ENCODE results near the gene PRDM16. TPM values are rescaled to one million over a fixed set of nuclear protein-coding genes. Genes with fewer than 3 reads are reported as not detected.

The PRDM16 gene
- total RNA-seq, 1 experiment from 2014 or later, result 1.6 TPM

DNA sequence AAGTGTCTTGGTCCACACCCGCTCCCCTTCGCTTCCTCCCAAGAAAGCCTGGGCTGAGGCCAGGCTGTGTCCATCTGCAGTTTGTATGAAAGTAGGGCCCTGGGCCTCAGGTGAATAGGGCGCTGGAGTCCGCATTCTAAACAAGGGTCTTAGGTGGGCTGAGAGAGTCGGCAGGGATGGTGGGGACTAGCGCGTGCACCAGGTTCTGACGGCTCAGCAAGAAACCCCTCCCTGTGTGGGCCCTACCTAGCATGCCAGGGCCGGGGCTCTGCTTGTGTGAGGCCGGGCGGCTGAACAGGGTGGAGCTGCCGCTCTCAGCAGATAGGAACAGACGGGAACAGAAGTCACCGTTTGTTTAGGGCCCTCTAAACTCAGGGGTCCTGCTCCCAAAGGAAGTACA, 46.0 kb upstream of the PRDM16 start (continued):
- TF ChIP-seq, protein P1, sequence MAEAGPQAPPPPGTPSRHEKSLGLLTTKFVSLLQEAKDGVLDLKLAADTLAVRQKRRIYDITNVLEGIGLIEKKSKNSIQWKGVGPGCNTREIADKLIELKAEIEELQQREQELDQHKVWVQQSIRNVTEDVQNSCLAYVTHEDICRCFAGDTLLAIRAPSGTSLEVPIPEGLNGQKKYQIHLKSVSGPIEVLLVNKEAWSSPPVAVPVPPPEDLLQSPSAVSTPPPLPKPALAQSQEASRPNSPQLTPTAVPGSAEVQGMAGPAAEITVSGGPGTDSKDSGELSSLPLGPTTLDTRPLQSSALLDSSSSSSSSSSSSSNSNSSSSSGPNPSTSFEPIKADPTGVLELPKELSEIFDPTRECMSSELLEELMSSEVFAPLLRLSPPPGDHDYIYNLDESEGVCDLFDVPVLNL (CRISPR knock-in tag; IDR thresholded peaks at IDR 0.05; ENCODE audit: borderline replicate concordance, low read depth), result no peak
- TF ChIP-seq, protein P2, sequence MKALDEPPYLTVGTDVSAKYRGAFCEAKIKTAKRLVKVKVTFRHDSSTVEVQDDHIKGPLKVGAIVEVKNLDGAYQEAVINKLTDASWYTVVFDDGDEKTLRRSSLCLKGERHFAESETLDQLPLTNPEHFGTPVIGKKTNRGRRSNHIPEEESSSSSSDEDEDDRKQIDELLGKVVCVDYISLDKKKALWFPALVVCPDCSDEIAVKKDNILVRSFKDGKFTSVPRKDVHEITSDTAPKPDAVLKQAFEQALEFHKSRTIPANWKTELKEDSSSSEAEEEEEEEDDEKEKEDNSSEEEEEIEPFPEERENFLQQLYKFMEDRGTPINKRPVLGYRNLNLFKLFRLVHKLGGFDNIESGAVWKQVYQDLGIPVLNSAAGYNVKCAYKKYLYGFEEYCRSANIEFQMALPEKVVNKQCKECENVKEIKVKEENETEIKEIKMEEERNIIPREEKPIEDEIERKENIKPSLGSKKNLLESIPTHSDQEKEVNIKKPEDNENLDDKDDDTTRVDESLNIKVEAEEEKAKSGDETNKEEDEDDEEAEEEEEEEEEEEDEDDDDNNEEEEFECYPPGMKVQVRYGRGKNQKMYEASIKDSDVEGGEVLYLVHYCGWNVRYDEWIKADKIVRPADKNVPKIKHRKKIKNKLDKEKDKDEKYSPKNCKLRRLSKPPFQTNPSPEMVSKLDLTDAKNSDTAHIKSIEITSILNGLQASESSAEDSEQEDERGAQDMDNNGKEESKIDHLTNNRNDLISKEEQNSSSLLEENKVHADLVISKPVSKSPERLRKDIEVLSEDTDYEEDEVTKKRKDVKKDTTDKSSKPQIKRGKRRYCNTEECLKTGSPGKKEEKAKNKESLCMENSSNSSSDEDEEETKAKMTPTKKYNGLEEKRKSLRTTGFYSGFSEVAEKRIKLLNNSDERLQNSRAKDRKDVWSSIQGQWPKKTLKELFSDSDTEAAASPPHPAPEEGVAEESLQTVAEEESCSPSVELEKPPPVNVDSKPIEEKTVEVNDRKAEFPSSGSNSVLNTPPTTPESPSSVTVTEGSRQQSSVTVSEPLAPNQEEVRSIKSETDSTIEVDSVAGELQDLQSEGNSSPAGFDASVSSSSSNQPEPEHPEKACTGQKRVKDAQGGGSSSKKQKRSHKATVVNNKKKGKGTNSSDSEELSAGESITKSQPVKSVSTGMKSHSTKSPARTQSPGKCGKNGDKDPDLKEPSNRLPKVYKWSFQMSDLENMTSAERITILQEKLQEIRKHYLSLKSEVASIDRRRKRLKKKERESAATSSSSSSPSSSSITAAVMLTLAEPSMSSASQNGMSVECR (CRISPR knock-in tag; IDR thresholded peaks at IDR 0.05; ENCODE audit: borderline replicate concordance), result no peak
- TF ChIP-seq EMX1 (CRISPR knock-in tag; IDR thresholded peaks at IDR 0.05), result no peak
- TF ChIP-seq, protein P3, sequence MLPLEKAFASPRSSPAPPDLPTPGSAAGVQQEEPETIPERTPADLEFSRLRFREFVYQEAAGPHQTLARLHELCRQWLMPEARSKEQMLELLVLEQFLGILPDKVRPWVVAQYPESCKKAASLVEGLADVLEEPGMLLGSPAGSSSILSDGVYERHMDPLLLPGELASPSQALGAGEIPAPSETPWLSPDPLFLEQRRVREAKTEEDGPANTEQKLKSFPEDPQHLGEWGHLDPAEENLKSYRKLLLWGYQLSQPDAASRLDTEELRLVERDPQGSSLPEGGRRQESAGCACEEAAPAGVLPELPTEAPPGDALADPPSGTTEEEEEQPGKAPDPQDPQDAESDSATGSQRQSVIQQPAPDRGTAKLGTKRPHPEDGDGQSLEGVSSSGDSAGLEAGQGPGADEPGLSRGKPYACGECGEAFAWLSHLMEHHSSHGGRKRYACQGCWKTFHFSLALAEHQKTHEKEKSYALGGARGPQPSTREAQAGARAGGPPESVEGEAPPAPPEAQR (CRISPR knock-in tag; IDR thresholded peaks at IDR 0.05), result no peak

DNA sequence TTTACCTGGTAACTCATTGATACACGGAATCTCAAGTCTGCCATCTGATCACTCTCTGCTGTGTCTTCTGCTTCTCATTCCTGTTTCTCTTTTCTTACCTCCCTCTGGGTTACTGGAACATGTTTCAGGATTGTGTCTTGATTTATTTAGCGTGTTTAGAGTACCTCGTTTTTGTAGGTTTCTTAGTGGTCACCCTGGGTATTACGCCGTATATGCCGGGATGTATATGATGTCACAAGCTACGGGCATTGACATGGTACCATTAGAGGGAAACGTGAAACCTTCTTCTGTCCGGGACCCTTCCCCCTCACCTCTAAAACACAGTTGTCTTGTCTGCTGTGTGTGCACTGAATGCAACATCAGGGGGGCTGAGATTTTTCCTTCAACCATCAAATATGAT, 45.0 kb upstream of the PRDM16 start:
- Mint-ChIP-seq H3K4me1 (peaks cover 8% of the 10 kb centered on the region; the same call in 1 of the 2 replicates), H3K9me3 (peaks cover 13% of the 10 kb centered on the region), H3K36me3 (peaks cover 10% of the 10 kb centered on the region; the same call in 1 of the 2 replicates), H3K27me3 (ENCODE audit: low read depth) (peaks cover 2% of the 10 kb centered on the region; the same call in 1 of the 2 replicates), H3K27ac (no peak overlapping the region), H3K4me3 (no peak overlapping the region)
- no peak for DNase-seq (ENCODE audit: low spot score)
- TF ChIP-seq ZNF121 (CRISPR knock-in tag; IDR thresholded peaks at IDR 0.05) (no peak), ZNF232 (CRISPR knock-in tag; IDR thresholded peaks at IDR 0.05) (no peak), GRHL2 (CRISPR knock-in tag; IDR thresholded peaks at IDR 0.05; ENCODE audit: insufficient replicate concordance, severe bottlenecking) (no peak), CBFB (CRISPR knock-in tag; IDR thresholded peaks at IDR 0.05; ENCODE audit: low read depth) (no peak), ETV6 (CRISPR knock-in tag; IDR thresholded peaks at IDR 0.05) (no peak), ZNF317 (CRISPR knock-in tag; IDR thresholded peaks at IDR 0.05; ENCODE audit: borderline replicate concordance, low read depth) (no peak)
- TF ChIP-seq, protein P4, sequence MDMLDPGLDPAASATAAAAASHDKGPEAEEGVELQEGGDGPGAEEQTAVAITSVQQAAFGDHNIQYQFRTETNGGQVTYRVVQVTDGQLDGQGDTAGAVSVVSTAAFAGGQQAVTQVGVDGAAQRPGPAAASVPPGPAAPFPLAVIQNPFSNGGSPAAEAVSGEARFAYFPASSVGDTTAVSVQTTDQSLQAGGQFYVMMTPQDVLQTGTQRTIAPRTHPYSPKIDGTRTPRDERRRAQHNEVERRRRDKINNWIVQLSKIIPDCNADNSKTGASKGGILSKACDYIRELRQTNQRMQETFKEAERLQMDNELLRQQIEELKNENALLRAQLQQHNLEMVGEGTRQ (CRISPR knock-in tag; IDR thresholded peaks at IDR 0.05), result no peak
- TF ChIP-seq, protein P5, sequence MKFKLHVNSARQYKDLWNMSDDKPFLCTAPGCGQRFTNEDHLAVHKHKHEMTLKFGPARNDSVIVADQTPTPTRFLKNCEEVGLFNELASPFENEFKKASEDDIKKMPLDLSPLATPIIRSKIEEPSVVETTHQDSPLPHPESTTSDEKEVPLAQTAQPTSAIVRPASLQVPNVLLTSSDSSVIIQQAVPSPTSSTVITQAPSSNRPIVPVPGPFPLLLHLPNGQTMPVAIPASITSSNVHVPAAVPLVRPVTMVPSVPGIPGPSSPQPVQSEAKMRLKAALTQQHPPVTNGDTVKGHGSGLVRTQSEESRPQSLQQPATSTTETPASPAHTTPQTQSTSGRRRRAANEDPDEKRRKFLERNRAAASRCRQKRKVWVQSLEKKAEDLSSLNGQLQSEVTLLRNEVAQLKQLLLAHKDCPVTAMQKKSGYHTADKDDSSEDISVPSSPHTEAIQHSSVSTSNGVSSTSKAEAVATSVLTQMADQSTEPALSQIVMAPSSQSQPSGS (CRISPR knock-in tag; IDR thresholded peaks at IDR 0.05; ENCODE audit: borderline replicate concordance, low read depth), result no peak
- TF ChIP-seq, protein P6, sequence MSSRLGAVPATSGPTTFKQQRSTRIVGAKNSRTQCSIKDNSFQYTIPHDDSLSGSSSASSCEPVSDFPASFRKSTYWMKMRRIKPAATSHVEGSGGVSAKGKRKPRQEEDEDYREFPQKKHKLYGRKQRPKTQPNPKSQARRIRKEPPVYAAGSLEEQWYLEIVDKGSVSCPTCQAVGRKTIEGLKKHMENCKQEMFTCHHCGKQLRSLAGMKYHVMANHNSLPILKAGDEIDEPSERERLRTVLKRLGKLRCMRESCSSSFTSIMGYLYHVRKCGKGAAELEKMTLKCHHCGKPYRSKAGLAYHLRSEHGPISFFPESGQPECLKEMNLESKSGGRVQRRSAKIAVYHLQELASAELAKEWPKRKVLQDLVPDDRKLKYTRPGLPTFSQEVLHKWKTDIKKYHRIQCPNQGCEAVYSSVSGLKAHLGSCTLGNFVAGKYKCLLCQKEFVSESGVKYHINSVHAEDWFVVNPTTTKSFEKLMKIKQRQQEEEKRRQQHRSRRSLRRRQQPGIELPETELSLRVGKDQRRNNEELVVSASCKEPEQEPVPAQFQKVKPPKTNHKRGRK (CRISPR knock-in tag; IDR thresholded peaks at IDR 0.05; ENCODE audit: borderline replicate concordance), result no peak
- TF ChIP-seq, protein P7, sequence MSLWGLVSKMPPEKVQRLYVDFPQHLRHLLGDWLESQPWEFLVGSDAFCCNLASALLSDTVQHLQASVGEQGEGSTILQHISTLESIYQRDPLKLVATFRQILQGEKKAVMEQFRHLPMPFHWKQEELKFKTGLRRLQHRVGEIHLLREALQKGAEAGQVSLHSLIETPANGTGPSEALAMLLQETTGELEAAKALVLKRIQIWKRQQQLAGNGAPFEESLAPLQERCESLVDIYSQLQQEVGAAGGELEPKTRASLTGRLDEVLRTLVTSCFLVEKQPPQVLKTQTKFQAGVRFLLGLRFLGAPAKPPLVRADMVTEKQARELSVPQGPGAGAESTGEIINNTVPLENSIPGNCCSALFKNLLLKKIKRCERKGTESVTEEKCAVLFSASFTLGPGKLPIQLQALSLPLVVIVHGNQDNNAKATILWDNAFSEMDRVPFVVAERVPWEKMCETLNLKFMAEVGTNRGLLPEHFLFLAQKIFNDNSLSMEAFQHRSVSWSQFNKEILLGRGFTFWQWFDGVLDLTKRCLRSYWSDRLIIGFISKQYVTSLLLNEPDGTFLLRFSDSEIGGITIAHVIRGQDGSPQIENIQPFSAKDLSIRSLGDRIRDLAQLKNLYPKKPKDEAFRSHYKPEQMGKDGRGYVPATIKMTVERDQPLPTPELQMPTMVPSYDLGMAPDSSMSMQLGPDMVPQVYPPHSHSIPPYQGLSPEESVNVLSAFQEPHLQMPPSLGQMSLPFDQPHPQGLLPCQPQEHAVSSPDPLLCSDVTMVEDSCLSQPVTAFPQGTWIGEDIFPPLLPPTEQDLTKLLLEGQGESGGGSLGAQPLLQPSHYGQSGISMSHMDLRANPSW (CRISPR knock-in tag; conservative IDR thresholded peaks at IDR 0.05; ENCODE audit: low read depth), result no peak
- ATAC-seq, result peak; percentile 47; the same call in 1 of the 2 replicates
- CTCF ChIA-PET, result interaction anchor here (0.6 to 1.0 kb wide), 5 partner anchors 9 to 274 kb away, joined by 3 to 4 read pairs (median 3); no protein-coding TSS in a partner anchor
- POLR2A ChIA-PET, result no interaction called here
